DMS114 treated with DMSO at 0.1 percent for 48 hours (cell line): ENCODE measurements around the gene C1orf122.

Source experiments
- DNase-seq: peaks from one replicate; lab custom pipeline; 2025; ENCODE audit not compliant: unreplicated experiment; lab: John Stamatoyannopoulos, UW

C1orf122 gene

DNA sequence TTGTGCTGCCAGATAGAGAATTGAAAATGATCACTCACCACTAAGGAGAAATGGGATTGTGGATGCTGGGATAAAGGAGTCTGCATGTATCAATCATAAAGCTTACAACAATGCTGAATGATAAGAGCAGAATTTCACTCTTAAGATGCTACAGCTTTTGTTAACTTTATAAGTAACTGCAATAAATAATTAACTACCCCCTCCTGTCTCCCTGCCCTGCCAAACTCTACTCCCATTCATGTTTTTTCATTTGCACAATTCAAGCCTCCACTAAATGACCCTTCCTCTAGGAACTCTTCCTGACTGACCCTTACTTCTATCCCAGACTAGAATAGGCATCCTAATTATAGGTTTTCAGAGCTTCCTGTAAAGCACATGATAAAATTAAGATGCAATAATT lies 36.9 kb downstream of the C1orf122 start:
- DNase-seq = no peak

DNA sequence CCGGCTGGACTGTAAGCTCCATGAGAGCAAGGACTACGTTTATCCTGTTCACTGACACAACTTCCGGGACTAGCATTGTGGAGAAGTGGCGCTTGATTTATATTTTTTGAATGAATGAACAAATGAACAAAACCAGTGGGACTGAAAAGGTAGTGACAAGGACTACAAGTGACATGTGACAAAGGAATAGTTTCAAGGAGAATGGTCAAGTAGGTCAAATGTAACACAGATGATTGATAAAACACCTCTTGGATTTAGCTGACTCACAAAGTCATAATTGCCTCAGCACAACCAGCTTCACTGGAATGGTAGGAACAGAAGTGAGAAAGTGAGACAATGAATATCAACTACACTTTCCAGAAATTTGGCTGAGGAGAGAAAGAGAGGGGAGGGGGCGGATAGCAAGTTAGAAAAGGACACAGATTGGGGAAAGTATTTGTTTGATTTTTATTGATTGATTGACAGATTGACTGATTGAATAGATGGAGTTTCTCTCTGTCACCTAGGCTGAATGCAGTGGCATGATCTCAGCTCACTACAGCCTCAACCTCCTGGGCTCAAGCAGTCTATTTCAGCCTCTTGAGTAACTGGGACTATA lies 37.6 kb downstream of the C1orf122 start:
- DNase-seq = no peak

GRCh38 chr1:37845786-37846185 lies 38.2 kb downstream of the C1orf122 start:
- no peak for DNase-seq

- DNase-seq = no peak
Observed at GRCh38 chr1:37846647-37847339, 39.2 kb downstream of the C1orf122 start.

- no peak for DNase-seq
Observed at GRCh38 chr1:37849480-37849879, 41.9 kb downstream of the C1orf122 start.

DNA sequence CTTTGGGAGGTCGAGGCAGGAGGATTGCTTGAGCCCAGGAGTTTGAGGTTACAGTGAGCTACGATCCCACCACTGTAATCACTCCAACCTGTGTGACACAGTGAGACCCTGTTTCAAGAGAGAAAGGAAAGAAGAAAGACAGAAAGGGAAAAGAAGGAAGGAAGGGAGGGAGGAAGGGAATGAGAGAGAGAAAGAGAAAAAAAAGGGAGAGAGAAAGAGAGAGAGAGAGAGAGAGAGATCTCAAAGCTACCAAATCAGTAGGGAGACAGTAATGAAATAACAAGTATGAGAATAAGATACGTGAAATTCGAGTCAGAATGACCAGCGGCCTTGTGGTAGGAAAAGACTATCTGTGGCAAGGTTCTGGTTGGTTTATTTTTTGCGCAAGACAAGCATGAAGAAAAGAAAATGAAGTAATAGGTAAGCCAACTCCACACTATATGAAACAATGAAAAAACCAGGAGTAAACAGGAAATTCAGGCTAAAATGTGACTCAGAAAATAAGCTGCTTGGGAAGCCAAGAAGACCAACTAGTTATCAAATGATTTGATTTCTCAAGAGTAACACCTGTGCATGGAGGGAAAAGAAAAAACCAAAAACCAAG lies 42.9 kb downstream of the C1orf122 start:
- no peak for DNase-seq

- no peak for DNase-seq
Observed at GRCh38 chr1:37851262-37851661, 43.7 kb downstream of the C1orf122 start.

DNA sequence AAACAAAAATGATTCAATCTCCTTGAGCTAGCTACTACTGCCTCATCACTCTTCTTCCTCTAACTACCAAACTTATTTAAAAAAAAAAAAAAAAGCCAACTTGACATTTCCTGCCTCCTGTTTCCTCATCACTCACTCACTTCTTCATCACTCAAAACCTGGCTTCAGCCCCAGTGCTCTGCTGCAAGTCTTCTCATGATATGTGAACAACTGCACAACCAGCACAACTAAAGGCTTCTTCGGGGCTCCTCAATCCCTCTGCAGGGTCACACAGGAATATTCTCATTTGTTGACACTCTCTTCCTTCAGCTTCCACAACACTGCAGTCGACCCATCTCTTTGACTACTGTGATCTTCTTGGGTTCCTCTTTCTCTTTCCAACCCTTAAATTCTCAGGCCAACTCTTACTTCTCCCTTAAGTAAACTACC lies 44.2 kb downstream of the C1orf122 start:
- no peak for DNase-seq

GRCh38 chr1:37853157-37853556 lies 45.6 kb downstream of the C1orf122 start:
- DNase-seq = no peak

- DNase-seq = no peak
Observed at GRCh38 chr1:37854406-37854805, 46.8 kb downstream of the C1orf122 start.
